Thyroid gland (tissue), 4 donors: ENCODE results near the gene CDH4. TPM values are rescaled to one million over a fixed set of nuclear protein-coding genes. Genes with fewer than 3 reads are reported as not detected.

ENCODE experiments used
- DNase-seq, 2 donors: peaks; one replicate each; pipeline ENCODE4 v3.0.0-alpha.2; 2019
- H3K27ac ChIP-seq, 3 donors: fragments of 200-600 bp; sonication (generic); 1 replicate in 2 of 3; 2 replicates in 1 of 3; pipeline ENCODE4 v1.5.1; 2016 to 2019; ENCODE audit warnings: mild to moderate bottlenecking in 1 of 3, moderate library complexity in 1 of 3
- H3K27me3 ChIP-seq: fragments of 200-600 bp; sonication (generic); one replicate; pipeline ENCODE4 v1.5.1; 2019
- H3K36me3 ChIP-seq, 2 donors: fragments of 200-600 bp; sonication (generic); one replicate each; pipeline ENCODE4 v1.5.1; 2016 to 2019
- H3K4me1 ChIP-seq, 2 donors: fragments of 200-600 bp; sonication (generic); one replicate each; pipeline ENCODE4 v1.5.1; 2017 to 2019
- H3K4me3 ChIP-seq, 3 donors: fragments of 200-600 bp; sonication (generic); replicated peaks in 1 of 3; 1 replicate in 2 of 3; 2 replicates in 1 of 3; pipeline ENCODE4 v1.5.1; 2016; ENCODE audit warnings: mild to moderate bottlenecking in 1 of 3
- H3K9me3 ChIP-seq: fragments of 200-600 bp; sonication (generic); one replicate; pipeline ENCODE4 v1.5.1; 2017
- CTCF ChIP-seq, 6 experiments: fragments of 200-600 bp in 3 of 6; fragments of 450-650 bp in 3 of 6; sonication (generic) in 3 of 6; IDR thresholded peaks; one replicate each; pipeline ENCODE4 v1.5.1; 2016 to 2019; ENCODE audit warnings: antibody characterized with exemption in 6 of 6, mild to moderate bottlenecking in 2 of 6, inconsistent platforms in 1 of 6, moderate library complexity in 1 of 6
- POLR2A ChIP-seq, 2 donors: fragments of 450-650 bp; IDR thresholded peaks; one replicate each; pipeline ENCODE4 v1.6.1; 2017; ENCODE audit warnings: antibody characterized with exemption in 2 of 2, mild to moderate bottlenecking in 2 of 2, moderate library complexity in 1 of 2
- WGBS, 2 donors: methylation state at CpG; one replicate each; pipeline ENCODE4 v1.1.5; 2017; 5-methylcytosine and 5-hydroxymethylcytosine counted together
- intact Hi-C: fragments of 100-400 bp; cut with DNase I; formaldehyde crosslinking; loops from one replicate; pipeline ENCODE4 v1.15.1; 2023
- total RNA-seq, 4 donors: library from RNA; depleted of rRNA; stranded (reverse); fragments of >200 nt; gene quantifications; one replicate each; pipeline ENCODE4 v1.2.3, GENCODE V29; 2016

Gene CDH4
- total RNA-seq, 4 donors from 2014 or later = 0.22 to 0.29 (median 0.29) TPM; not detected in 1

DNA sequence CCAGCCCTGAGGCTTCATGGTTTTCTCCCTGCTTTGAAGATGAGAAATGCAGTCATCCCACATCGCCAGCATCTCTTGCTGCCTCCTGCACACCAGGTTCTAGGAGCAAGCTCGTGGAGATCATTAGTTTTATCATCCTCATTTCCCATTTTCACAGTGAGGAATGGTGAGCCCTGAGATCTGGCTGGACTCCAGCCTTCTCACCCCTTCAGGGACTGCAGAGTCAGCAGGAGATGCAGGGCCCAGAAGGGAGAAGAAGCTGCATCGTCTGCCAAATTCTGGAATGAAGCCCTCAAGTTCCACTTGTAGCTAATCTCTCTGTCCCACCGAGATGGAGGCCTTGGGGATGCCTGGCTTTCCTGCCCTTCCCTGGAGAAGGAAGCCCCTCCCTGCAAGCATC, 596.8 kb downstream of the CDH4 start:
- H3K4me3 ChIP-seq = no peak overlapping the region
- H3K9me3 ChIP-seq = no peaks in the 10 kb centered on the region
- H3K4me1 ChIP-seq = no peaks in the 10 kb centered on the region
- no peaks in the 10 kb centered on the region for H3K27me3 ChIP-seq
- H3K36me3 ChIP-seq = no peaks in the 10 kb centered on the region
- TF ChIP-seq CTCF (IDR thresholded peaks at IDR 0.05) = no peak
- no peak for TF ChIP-seq POLR2A (IDR thresholded peaks at IDR 0.05)
- DNase-seq = no peak
- no peak overlapping the region for H3K27ac ChIP-seq
- WGBS, 2 donors = 56 to 57% methylated on average over 3 to 4 of the region's 4 CpGs
- intact Hi-C loops = no loop called here

GRCh38 chr20:61849376-61849775, 597.3 kb downstream of the CDH4 start:
- H3K27me3 ChIP-seq = no peaks in the 10 kb centered on the region
- no peaks in the 10 kb centered on the region for H3K4me1 ChIP-seq
- H3K9me3 ChIP-seq = no peaks in the 10 kb centered on the region
- no peak for TF ChIP-seq CTCF (IDR thresholded peaks at IDR 0.05)
- no peak for TF ChIP-seq POLR2A (IDR thresholded peaks at IDR 0.05)
- WGBS, 2 donors = 76 to 85% methylated on average over 5 to 8 of the region's 11 CpGs
- no peaks in the 10 kb centered on the region for H3K36me3 ChIP-seq
- intact Hi-C loops = no loop called here
- no peak overlapping the region for H3K4me3 ChIP-seq
- no peak overlapping the region for H3K27ac ChIP-seq
- no peak for DNase-seq

GRCh38 chr20:61849822-61850221, 597.8 kb downstream of the CDH4 start:
- Histone ChIP-seq H3K36me3 (no peaks in the 10 kb centered on the region), H3K27me3 (no peaks in the 10 kb centered on the region), H3K4me1 (no peaks in the 10 kb centered on the region), H3K9me3 (no peaks in the 10 kb centered on the region), H3K27ac (no peak overlapping the region), H3K4me3 (no peak overlapping the region)
- TF ChIP-seq POLR2A (IDR thresholded peaks at IDR 0.05) = no peak
- no peak for TF ChIP-seq CTCF (IDR thresholded peaks at IDR 0.05)
- DNase-seq = no peak
- 83 to 90% methylated on average over 12 of the region's 12 CpGs for WGBS, 2 donors
- intact Hi-C loops = no loop called here

DNA sequence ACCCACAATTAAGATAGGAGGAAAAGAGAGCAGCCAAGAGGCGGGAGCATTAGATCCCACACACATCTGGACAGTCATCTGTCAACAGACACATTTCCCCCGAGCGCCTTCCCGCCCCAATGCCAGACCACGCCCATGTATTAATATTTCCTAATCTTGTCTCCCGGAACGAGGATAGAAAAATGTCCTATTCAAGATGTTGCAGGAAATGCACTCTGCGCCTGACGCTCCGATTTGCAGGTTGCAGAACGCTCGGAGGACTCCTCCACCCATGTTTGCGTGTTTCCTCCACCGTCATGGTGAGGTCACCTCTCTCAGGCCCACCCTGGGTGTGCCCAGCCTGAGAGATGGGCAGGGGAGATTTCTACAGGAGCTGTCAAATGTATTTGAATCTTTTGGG, 598.4 kb downstream of the CDH4 start:
- DNase-seq = no peak
- H3K4me1 ChIP-seq = no peaks in the 10 kb centered on the region
- 81 to 82% methylated on average over 14 of the region's 14 CpGs for WGBS, 2 donors
- H3K27me3 ChIP-seq = no peaks in the 10 kb centered on the region
- no peak for TF ChIP-seq POLR2A (IDR thresholded peaks at IDR 0.05)
- no peak for TF ChIP-seq CTCF (IDR thresholded peaks at IDR 0.05)
- intact Hi-C loops = no loop called here
- H3K36me3 ChIP-seq = no peaks in the 10 kb centered on the region
- H3K27ac ChIP-seq = no peak overlapping the region
- no peak overlapping the region for H3K4me3 ChIP-seq
- H3K9me3 ChIP-seq = no peaks in the 10 kb centered on the region

- H3K36me3 ChIP-seq = no peaks in the 10 kb centered on the region
- 68 to 84% methylated on average over 29 to 31 of the region's 32 CpGs for WGBS, 2 donors
- intact Hi-C loops = no loop called here
- no peak for DNase-seq
- TF ChIP-seq CTCF (IDR thresholded peaks at IDR 0.05) (no peak), POLR2A (IDR thresholded peaks at IDR 0.05) (no peak)
- no peak overlapping the region for H3K27ac ChIP-seq
- no peaks in the 10 kb centered on the region for H3K27me3 ChIP-seq
- H3K4me1 ChIP-seq = no peaks in the 10 kb centered on the region
- no peak overlapping the region for H3K4me3 ChIP-seq
- no peaks in the 10 kb centered on the region for H3K9me3 ChIP-seq
Observed at GRCh38 chr20:61850926-61851900, 599.2 kb downstream of the CDH4 start.
